GM15510 (cell line): ENCODE data around the gene CRABP2.
A peak's percentile ranks its signal among the peaks of the same experiment; 100 is the strongest.

Experiments
- POLR2A ChIP-seq: IDR thresholded peaks from 3 replicates; pipeline ENCODE4 v1.6.1; 2011; ENCODE audit warnings: borderline replicate concordance; ENCODE audit not compliant: insufficient read length; ENCODE audit errors: extremely low read depth

Gene CRABP2

GRCh38 chr1:156727926-156728598 lies 22.7 kb upstream of the CRABP2 start, which contains the start of gene METTL25B:
Gene METTL25B (plus strand): TSS chr1:156728469. CDS start chr1:156729105, 636 bp downstream.
- peak; percentile 80 for TF ChIP-seq POLR2A

GRCh38 chr1:156727492-156727891 lies 22.1 kb upstream of the CRABP2 start:
- no peak for TF ChIP-seq POLR2A

DNA sequence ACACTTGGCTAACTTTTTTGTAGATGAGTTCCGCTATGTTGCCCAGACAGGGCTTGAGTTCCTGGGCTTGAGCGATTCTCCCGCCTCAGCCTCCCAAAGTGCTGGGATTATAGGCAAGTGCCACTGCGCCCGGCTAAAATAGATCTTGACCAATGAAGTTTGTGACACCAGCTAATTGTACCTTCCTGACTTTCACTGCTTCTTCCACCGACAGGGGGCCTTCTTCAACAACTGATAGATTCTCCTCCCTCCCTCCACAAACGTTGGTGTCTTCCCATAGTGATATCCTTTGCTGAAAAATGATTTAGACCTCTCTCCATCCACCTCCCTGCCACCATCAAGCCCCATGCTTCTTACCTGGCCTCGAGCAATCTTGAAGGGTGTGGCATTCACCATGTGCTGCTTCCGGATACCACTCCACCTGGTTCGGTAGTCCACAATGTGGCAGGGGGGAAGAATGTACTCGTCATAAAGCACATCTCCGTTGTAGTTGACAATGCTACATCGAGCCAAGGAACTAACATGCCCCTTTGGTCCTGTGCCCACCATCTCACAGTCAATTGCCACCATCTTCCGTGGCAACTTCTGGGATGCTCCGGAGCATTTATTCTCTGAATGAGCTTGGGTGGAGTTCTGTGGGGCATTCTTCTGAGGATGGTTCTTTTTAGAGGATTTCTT lies 21.3 kb upstream of the CRABP2 start:
- TF ChIP-seq POLR2A: no peak

- TF ChIP-seq POLR2A: no peak
Observed at GRCh38 chr1:156725683-156726280, 20.4 kb upstream of the CRABP2 start.

DNA sequence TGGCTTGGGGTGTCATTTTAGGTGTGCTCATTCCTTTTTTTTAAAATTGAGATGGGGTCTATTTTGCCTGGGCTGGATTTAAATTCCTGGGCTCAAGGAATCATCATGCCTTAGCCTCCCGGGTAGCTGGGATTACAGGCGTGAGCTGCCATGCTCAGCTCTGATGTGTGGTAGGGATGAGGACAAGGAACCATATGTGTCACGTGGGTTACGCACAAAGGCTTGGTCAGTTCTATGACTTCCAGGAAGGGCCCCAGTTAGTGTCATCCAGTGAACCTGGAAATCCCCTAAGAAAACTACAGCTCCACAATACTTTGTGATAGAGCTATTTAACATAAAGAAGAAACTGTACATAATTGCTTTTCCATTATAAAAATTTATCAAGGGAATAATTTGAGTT lies 16.2 kb upstream of the CRABP2 start:
- no peak for TF ChIP-seq POLR2A

- TF ChIP-seq POLR2A: no peak
Observed at GRCh38 chr1:156721131-156721530, 15.7 kb upstream of the CRABP2 start.

DNA sequence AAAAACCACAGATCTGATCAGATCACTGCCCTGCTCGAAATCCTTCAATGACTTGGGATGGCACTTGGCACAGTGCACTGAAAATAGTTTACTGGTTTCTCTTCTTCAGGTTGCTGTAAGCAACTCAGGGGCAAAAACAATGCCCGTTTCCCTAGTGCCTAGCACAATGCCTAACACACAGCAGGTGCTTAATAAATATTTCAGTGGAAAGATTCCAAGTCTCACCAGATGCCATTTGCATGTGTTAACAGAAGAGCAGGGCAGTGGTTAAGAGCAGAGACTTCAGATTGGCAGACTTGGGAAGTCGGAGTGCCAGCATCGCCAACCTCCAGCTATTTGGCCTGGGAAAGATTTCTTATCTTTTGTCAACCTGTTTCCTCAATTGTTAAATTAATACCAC lies 12.0 kb upstream of the CRABP2 start:
- TF ChIP-seq POLR2A: no peak

DNA sequence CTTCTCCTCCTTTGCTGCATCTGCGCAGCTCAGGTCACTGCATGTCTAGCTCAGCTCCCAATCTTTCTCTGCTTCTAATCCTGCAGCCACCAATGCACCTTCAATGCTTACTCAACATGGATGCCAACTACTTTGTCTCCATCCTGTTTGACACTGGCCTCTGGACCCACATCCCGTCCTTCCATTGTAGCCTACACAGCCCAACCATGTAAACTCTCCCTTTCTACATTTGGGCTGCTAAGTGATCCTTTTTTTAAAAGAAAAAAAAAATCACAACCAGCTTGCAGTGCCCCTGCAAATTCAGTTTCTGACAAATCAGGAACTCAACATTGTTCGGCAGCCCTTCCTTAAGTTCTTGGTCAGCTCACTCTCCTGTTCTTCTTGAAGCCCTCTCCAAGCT lies 9.4 kb upstream of the CRABP2 start:
- TF ChIP-seq POLR2A: no peak

- TF ChIP-seq POLR2A: no peak
Observed at GRCh38 chr1:156712626-156713025, 7.2 kb upstream of the CRABP2 start.

GRCh38 chr1:156711011-156711817 lies 5.8 kb upstream of the CRABP2 start:
- TF ChIP-seq POLR2A: no peak

GRCh38 chr1:156709757-156710489 lies 4.5 kb upstream of the CRABP2 start:
- no peak for TF ChIP-seq POLR2A

GRCh38 chr1:156709031-156709430 lies 3.6 kb upstream of the CRABP2 start:
- no peak for TF ChIP-seq POLR2A

DNA sequence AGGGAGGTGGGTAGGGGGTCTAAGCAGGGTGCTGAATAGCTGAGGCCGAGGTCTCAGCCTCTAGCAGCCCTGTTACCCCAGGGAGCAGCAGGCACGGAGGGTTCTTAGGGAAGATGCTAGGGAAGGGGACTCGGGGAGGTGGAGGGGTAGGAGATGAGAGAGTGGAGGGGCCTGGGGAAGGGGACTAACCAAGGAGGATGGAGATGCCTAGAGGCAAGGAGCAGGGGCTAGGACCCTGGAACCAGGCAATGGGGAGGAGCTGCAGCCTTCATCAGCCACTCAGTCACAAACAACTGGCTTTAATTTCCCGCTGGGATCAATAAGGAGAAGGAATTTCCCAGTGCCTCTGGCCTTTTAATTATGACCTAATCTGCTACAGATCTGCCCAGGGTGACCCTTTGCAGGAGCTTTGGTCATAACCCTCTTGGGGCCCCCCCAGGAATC lies 2.9 kb upstream of the CRABP2 start:
- TF ChIP-seq POLR2A: no peak
